ENCODE results near the gene IGF2BP2.

DNA sequence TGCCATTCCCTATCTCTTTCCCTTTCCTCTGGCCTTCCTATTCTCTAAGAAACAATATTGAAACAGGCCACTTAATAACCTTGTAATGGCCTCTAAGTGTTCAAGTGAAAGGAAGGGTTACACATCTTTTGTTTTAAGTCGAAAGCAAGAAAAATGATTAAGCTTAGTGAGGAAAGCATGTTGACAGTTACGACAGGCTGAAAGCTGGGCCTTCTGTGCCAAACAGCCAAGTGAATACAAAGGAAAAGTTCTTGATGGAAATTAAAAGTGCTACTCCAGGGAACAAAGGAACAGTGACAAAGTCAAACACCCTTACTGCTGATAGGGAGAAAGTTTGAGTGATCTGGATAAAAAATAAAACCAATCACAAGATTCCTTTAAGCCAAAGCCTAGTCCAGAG, 184.5 kb downstream of the IGF2BP2 start:
- TF ChIP-seq, protein P1, sequence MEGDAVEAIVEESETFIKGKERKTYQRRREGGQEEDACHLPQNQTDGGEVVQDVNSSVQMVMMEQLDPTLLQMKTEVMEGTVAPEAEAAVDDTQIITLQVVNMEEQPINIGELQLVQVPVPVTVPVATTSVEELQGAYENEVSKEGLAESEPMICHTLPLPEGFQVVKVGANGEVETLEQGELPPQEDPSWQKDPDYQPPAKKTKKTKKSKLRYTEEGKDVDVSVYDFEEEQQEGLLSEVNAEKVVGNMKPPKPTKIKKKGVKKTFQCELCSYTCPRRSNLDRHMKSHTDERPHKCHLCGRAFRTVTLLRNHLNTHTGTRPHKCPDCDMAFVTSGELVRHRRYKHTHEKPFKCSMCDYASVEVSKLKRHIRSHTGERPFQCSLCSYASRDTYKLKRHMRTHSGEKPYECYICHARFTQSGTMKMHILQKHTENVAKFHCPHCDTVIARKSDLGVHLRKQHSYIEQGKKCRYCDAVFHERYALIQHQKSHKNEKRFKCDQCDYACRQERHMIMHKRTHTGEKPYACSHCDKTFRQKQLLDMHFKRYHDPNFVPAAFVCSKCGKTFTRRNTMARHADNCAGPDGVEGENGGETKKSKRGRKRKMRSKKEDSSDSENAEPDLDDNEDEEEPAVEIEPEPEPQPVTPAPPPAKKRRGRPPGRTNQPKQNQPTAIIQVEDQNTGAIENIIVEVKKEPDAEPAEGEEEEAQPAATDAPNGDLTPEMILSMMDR (IDR thresholded peaks at IDR 0.05): no peak
- TF ChIP-seq POLR2A (IDR thresholded peaks at IDR 0.05): no peak

Measured in testis (tissue), 2 donors.